SU-DHL-6 (cell line): ENCODE results near the gene SPC25.

Experiments used
- H2AFZ ChIP-seq: fragments of 200-600 bp; sonication (generic); 2 replicates; pipeline ENCODE4 v1.6.1; 2014; ENCODE audit warnings: low read depth, mild to moderate bottlenecking, moderate library complexity, mixed read lengths, antibody characterized with exemption, low read length; ENCODE audit not compliant: severe bottlenecking
- H3F3A ChIP-seq: fragments of 200-600 bp; shearing (Covaris generic); 2 replicates; pipeline ENCODE4 v1.6.0; 2016; ENCODE audit warnings: antibody characterized with exemption, mild to moderate bottlenecking; ENCODE audit not compliant: insufficient read depth
- H3K27ac ChIP-seq: fragments of 200-600 bp; sonication (generic); 2 replicates; pipeline ENCODE4 v1.5.1; 2016; ENCODE audit warnings: low read depth, mild to moderate bottlenecking, low read length, moderate library complexity, mixed read lengths
- H3K27me3 ChIP-seq: fragments of 200-600 bp; sonication (generic), shearing (Covaris generic); 2 replicates; pipeline ENCODE4 v1.6.0; 2014; ENCODE audit warnings: mild to moderate bottlenecking, low read length
- H3K36me3 ChIP-seq: fragments of 200-600 bp; sonication (generic); 2 replicates; pipeline ENCODE4 v1.6.1; 2014; ENCODE audit warnings: mild to moderate bottlenecking, low read length, mixed read lengths
- H3K4me2 ChIP-seq: fragments of 300-600, 200-600 bp; shearing (Covaris generic), sonication (generic); 2 replicates; pipeline ENCODE4 v1.6.0; 2014; ENCODE audit warnings: low read length, low read depth, mild to moderate bottlenecking; ENCODE audit not compliant: poor library complexity, severe bottlenecking
- H3K4me3 ChIP-seq: fragments of 200-600 bp; sonication (generic); 2 replicates; pipeline ENCODE4 v1.5.1; 2014; ENCODE audit warnings: antibody characterized with exemption, low read length, mild to moderate bottlenecking, mixed read lengths; ENCODE audit not compliant: insufficient read depth, poor library complexity, severe bottlenecking
- H3K79me2 ChIP-seq: fragments of 200-600 bp; sonication (generic); 2 replicates; pipeline ENCODE4 v1.6.1; 2014; ENCODE audit warnings: mild to moderate bottlenecking, low read length, moderate library complexity; ENCODE audit not compliant: insufficient read depth
- H3K9ac ChIP-seq: fragments of 200-600 bp; sonication (generic); 2 replicates; pipeline ENCODE4 v1.7.0; 2014; ENCODE audit warnings: mild to moderate bottlenecking, low read length
- H3K9me2 ChIP-seq: fragments of 200-600 bp; sonication (generic); replicated peaks from 2 replicates; pipeline ENCODE4 v1.6.1; 2014; ENCODE audit warnings: low read length; ENCODE audit not compliant: insufficient read depth
- H3K9me3 ChIP-seq: fragments of 200-600 bp; sonication (generic); 2 replicates; pipeline ENCODE4 v1.6.1; 2014; ENCODE audit warnings: low read length, mixed read lengths; ENCODE audit not compliant: insufficient read depth
- H4K20me1 ChIP-seq: fragments of 200-600 bp; sonication (generic); 2 replicates; pipeline ENCODE4 v1.6.1; 2014; ENCODE audit warnings: low read depth, mild to moderate bottlenecking, antibody characterized with exemption, low read length, moderate library complexity, mixed read lengths
- EZH2phosphoT487 ChIP-seq: fragments of 200-600 bp; sonication (generic), shearing (Covaris generic); conservative IDR thresholded peaks from 2 replicates; pipeline ENCODE4 v1.6.1; 2018; ENCODE audit warnings: mild to moderate bottlenecking, antibody characterized with exemption, low read length, moderate library complexity, mixed read lengths
- TF ChIP-seq, protein P1 (sequence below): fragments of 200-600 bp; sonication (generic); IDR thresholded peaks from one replicate; pipeline ENCODE4 v1.5.1; 2017; ENCODE audit warnings: antibody characterized with exemption, mild to moderate bottlenecking, low read length, moderate library complexity; ENCODE audit not compliant: insufficient read depth, poor library complexity, severe bottlenecking

Gene SPC25

DNA sequence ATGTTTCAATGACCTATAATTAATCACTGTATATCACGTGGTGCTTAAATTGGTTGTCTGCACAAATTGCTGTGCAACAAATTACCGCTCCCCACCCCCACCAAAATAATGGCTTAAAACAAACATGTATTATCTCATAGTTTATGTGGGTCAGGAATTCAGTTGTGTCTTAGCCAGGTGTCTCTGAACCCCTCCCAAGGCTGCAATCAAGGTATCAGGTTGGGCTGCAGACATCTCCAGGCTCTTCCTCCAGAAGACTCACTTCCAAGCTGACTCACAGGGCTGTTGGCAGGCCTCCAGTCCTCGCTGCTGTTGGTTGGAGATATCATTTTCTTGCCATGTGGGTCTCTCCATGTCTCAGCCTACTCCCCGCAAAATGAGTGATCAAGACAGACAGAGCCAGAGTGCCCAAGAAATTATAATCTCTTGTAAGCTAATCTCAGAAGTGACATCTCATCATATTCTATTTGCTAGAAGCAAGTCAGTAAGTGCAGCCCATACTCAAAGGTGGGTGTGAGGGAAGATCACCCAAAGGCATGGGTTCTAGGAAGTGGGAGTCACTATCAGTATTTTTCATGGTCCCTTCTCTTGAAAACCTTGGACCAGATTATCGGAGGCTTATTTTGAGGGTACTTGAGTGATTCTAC, 38.4 kb downstream of the SPC25 start:
- H3K27me3 ChIP-seq = no peaks in the 10 kb centered on the region
- no peak overlapping the region for H3K9ac ChIP-seq
- no peak overlapping the region for H3K4me2 ChIP-seq
- H3K27ac ChIP-seq = no peak overlapping the region
- H3K4me3 ChIP-seq = no peak overlapping the region
- no peaks in the 10 kb centered on the region for H3F3A ChIP-seq
- TF ChIP-seq EZH2phosphoT487 = no peak
- TF ChIP-seq, protein P1, sequence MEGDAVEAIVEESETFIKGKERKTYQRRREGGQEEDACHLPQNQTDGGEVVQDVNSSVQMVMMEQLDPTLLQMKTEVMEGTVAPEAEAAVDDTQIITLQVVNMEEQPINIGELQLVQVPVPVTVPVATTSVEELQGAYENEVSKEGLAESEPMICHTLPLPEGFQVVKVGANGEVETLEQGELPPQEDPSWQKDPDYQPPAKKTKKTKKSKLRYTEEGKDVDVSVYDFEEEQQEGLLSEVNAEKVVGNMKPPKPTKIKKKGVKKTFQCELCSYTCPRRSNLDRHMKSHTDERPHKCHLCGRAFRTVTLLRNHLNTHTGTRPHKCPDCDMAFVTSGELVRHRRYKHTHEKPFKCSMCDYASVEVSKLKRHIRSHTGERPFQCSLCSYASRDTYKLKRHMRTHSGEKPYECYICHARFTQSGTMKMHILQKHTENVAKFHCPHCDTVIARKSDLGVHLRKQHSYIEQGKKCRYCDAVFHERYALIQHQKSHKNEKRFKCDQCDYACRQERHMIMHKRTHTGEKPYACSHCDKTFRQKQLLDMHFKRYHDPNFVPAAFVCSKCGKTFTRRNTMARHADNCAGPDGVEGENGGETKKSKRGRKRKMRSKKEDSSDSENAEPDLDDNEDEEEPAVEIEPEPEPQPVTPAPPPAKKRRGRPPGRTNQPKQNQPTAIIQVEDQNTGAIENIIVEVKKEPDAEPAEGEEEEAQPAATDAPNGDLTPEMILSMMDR = no peak
- H3K9me3 ChIP-seq = no peaks in the 10 kb centered on the region
- H2AFZ ChIP-seq = no peak overlapping the region
- H3K9me2 ChIP-seq = no peaks in the 10 kb centered on the region
- H3K79me2 ChIP-seq = no peaks in the 10 kb centered on the region
- no peaks in the 10 kb centered on the region for H3K36me3 ChIP-seq
- no peaks in the 10 kb centered on the region for H4K20me1 ChIP-seq

DNA sequence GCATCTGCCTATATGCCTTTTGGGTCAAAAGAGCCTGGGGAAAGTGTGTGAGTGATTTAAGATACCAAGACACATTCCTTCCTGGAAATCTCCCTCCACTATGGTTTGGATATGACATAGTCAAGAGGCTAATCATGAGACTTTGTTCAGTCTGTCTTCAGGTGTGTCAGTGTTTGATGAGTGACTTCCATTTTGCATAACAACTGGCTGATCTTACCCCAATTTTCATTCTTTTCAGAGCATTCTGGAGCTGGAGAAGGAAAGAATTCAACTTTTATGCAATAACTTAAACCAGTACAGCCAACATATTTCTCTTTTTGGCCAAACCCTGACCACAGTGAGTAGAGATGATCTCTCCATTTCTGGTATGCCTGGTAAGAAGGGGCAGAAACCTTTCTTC, 39.4 kb downstream of the SPC25 start:
- TF ChIP-seq, protein P1 = no peak
- Histone ChIP-seq H3K27me3 (no peaks in the 10 kb centered on the region), H3K79me2 (no peaks in the 10 kb centered on the region), H3K36me3 (no peaks in the 10 kb centered on the region), H4K20me1 (no peaks in the 10 kb centered on the region), H3K9ac (no peak overlapping the region), H3K27ac (no peak overlapping the region), H3K9me2 (no peaks in the 10 kb centered on the region), H3K9me3 (no peaks in the 10 kb centered on the region), H3K4me3 (no peak overlapping the region), H3K4me2 (no peak overlapping the region), H2AFZ (no peak overlapping the region), H3F3A (no peaks in the 10 kb centered on the region)

DNA sequence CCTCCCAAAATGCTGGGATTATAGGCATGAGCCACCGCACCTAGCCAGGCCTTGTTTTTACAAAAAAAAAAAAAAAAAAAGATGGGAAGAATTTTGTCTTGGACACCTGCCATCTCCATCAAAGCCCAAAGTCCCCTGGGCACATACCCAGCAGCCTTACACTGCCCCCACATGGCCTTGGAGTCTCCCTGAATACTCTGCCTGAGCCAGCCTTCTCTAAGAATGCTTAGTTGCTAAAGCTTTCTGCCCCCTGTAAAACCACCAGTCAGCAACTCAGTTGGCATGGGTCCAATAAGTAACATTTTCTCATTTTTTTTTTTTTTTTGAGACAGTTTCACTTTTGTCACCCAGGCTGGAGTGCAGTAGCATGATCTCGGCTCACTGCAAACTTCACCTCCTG, 40.6 kb downstream of the SPC25 start:
- Histone ChIP-seq H3K4me2 (no peak overlapping the region), H3K27me3 (no peaks in the 10 kb centered on the region), H3K9me2 (no peaks in the 10 kb centered on the region), H3K27ac (no peak overlapping the region), H3K4me3 (no peak overlapping the region), H3K9ac (no peak overlapping the region), H3K9me3 (no peaks in the 10 kb centered on the region), H3K79me2 (no peaks in the 10 kb centered on the region), H3K36me3 (no peaks in the 10 kb centered on the region), H3F3A (no peaks in the 10 kb centered on the region), H2AFZ (no peak overlapping the region), H4K20me1 (no peaks in the 10 kb centered on the region)
- TF ChIP-seq, protein P1 = no peak
- TF ChIP-seq EZH2phosphoT487 = no peak
